ENCODE data around the gene BCL2L13.
A peak's percentile ranks its signal among the peaks of the same experiment; 100 is the strongest.
"Not testable (repeated sequence)": the region's sequence is repeated elsewhere in the genome, so short reads cannot be mapped to it uniquely, and the experiment has no call there.

The BCL2L13 gene

GRCh38 chr22:17628406-17629172 lies 10.0 kb upstream of the BCL2L13 start, which contains the start of gene ATP6V1E1:
ATP6V1E1 (minus strand) TSS chr22:17628749; CDS start chr22:17628635, 114 bp downstream.
- DNase-seq (ENCODE audit: insufficient read length, low spot score): peak; percentile 77
- TF ChIP-seq POLR2A (IDR thresholded peaks at IDR 0.05; ENCODE audit: low read depth, low read length): 0 out of 2 replicates have a peak, but pooled peaks have one; percentile 19
- FAIRE-seq: peak; percentile 92

DNA sequence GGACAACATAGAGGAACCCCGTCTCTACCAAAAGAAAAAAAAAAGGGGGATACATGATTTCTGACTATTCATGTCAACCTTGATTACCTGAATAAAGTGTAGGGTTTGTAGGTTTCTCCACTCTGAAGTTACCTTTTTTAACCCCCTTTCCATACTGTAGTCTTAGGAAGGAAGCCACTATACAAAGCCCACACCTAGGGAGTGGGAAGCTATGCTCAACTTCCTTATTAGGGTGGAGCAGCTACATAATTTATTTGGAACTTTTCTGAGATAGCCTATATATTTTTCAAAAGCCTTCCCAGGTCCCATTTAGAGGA lies 9.4 kb upstream of the BCL2L13 start:
- DNase-seq (ENCODE audit: insufficient read length, low spot score): no peak
- TF ChIP-seq POLR2A (IDR thresholded peaks at IDR 0.05; ENCODE audit: low read depth, low read length): no peak
- no peak for FAIRE-seq

DNA sequence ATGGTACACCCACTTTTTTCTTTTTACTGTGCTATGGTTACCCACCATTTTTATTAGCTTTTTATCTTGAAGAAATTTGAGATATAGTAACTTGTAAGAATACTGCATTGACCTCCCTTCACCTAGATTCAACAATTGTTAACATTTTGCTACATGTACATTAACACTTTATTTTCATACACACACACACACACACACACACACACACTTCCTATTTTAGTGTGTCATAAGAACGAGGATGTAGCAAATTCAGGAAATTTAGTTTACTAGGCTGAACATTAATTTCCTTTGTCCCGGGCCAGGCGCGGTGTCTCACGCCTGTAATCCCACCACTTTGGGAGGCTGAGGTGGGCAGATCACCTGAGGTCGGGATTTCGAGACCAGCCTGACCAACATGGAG lies 8.9 kb upstream of the BCL2L13 start:
- DNase-seq (ENCODE audit: insufficient read length, low spot score): no peak
- TF ChIP-seq POLR2A (IDR thresholded peaks at IDR 0.05; ENCODE audit: low read depth, low read length): no peak
- no peak for FAIRE-seq

DNA sequence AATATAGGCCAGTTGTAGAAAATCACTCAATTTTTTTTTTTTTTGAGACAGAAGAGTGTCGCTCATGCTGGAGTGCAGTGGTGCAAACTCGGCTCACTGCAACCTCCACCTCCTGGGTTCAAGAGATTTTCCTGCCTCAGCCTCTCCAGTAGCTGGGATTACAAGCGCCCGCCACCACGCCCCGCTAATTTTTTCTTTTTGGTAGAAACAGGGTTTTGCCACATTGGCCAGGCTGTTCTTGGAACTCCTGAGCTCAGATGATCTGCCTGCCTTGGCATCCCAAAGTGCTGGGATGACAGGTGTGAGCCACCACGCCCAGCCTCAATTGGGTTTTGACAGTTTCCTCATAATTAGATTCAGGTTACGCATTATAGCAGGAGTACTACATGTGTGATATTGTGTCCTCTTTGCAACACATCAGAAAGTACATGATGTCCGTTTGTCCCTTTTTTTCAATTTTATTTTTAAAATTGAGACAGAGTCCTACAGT lies 7.4 kb upstream of the BCL2L13 start:
- TF ChIP-seq POLR2A (IDR thresholded peaks at IDR 0.05; ENCODE audit: low read depth, low read length): no peak
- DNase-seq (ENCODE audit: insufficient read length, low spot score) (no peak), FAIRE-seq (no peak)

DNA sequence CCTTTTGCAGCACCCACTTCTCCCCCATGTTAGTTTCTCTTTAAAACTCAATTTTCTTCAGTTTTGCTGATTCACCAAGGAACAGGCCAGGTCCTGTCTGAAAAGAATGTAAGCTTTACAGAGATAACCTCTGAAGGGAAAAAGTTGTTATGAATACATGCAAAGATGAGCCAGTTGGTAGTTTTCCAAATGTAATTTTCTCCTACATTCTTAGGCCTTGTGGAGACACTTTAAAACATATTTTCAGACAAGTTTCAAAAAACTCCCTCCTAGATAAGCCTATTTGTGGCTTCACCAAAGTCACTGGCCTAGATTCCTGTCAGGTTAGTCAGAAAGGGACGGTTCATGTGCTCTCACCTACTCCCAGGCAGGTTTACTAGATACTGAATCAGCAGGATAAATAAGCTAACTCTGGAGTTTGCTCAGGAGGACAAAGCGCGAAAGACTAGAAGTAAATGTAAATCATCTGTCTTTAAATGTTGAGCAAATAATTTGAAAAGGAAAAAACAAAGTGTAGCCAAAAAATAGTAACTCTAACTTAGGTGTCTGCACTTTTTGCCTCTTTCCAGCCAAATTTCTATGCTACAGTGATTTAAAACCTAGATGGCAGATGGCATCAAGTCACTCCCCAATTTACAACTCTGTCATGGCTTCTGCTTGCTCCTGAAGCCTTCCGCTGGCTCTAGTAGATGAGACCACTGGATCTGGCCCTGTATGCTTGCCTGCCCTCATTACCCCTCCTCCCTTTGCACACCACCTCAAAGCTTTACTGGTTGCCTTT lies 5.2 kb upstream of the BCL2L13 start:
- DNase-seq (ENCODE audit: insufficient read length, low spot score) (no peak), FAIRE-seq (peak; percentile 88)
- no peak for TF ChIP-seq POLR2A (IDR thresholded peaks at IDR 0.05; ENCODE audit: low read depth, low read length)

DNA sequence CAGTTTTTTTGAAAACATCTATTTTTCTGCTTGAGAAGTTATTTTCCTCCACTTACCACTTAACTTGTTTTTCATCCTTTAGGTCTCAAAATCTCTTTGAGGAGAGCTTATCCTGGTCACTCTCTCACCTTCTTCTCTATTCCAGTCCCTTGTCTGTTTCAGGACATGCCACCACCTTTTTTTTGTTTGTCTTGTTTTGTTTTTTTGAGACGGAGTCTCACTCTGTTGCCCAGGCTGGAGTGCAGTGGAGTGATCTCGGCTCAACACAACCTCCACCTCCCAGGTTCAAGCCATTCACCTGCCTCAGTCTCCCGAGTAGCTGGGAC lies 4.6 kb upstream of the BCL2L13 start:
- DNase-seq (ENCODE audit: insufficient read length, low spot score): no peak
- TF ChIP-seq POLR2A (IDR thresholded peaks at IDR 0.05; ENCODE audit: low read depth, low read length): no peak

GRCh38 chr22:17634696-17635095 lies 3.9 kb upstream of the BCL2L13 start:
- no peak for TF ChIP-seq POLR2A (IDR thresholded peaks at IDR 0.05; ENCODE audit: low read depth, low read length)
- DNase-seq (ENCODE audit: insufficient read length, low spot score) (no peak), FAIRE-seq (no peak)

More for the DNA sequence above, 4.6 kb upstream of the BCL2L13 start:
- no peak for FAIRE-seq

DNA sequence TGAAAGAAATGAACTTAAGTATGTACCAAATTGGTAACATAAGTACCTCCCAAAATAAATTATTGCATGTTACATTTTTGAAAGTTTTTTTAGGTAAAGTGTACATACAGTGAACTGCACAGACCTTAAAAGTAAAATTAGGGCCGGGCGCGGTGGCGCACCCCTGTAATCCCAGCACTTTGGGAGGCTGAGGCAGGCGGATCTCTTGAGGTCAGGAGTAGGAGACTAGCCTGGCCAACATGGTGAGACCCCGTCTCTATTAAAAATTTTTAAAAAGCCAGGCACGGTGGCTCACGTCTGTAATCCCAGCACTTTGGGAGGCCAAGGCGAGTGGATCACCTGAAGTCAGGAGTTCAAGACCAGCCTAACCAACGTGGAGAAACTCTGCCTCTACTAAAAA lies 1.7 kb upstream of the BCL2L13 start:
- not testable (repeated sequence) for DNase-seq (ENCODE audit: insufficient read length, low spot score); FAIRE-seq

DNA sequence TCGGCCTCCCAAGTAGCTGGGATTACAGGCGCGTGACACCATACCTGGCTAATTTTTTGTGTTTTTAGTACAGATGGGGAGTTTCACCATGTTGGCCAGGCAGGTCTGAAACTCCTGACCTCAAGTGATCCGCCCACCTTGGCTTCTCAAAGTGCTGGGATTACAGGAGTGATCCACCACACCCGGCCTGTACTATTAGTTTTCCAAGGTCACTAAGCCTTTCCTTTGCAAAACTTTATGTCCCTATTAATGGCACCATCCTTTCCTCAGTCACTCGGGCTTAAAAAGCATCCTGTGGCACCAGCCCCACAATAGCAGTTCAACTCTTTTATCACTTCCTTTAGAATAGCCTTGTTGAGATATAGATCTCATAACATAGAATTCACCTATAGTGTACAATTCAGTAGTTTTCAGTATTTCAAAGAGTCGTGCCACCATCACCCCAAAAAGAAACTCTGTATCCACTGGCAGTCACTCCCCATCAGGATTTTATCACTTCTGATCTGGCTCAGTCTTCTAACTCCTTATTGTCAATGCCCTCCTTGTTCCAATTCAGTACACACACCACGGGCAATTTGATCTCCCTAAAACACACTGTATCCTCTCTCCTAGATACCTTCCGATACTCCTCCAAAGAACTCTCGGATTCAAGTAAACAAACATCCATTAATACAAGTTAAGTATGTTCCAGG lies 921 bp upstream of the BCL2L13 start:
- DNase-seq (ENCODE audit: insufficient read length, low spot score) (no peak), FAIRE-seq (no peak)
- TF ChIP-seq POLR2A (IDR thresholded peaks at IDR 0.05; ENCODE audit: low read depth, low read length): no peak

- DNase-seq (ENCODE audit: insufficient read length, low spot score) (no peak), FAIRE-seq (no peak)
- TF ChIP-seq POLR2A (IDR thresholded peaks at IDR 0.05; ENCODE audit: low read depth, low read length): no peak
Measured at GRCh38 chr22:17638182-17638431, 450 bp upstream of the BCL2L13 start.

GRCh38 chr22:17639247-17639741 lies 737 bp downstream of the BCL2L13 start:
- FAIRE-seq (no peak), DNase-seq (ENCODE audit: insufficient read length, low spot score) (no peak)

DNA sequence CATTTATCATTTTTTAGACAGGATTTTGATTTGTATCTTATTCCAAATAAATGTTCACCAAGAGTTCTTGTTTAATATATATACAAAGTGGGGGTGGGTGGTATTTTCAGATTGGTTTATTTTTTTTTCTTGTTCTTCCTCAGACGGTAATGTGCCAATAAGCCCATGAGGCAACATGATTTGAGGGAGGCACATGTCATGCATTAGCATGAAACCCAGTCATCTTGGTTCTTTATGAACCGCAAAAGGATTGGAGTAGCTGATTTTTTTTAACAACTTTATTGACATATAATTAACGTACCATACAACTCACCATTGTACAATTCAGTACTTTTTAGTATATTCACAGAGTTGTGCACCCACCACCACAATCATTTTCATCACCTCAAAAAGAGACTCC lies 2.7 kb downstream of the BCL2L13 start:
- no peak for TF ChIP-seq POLR2A (IDR thresholded peaks at IDR 0.05; ENCODE audit: low read depth, low read length)
- no peak for FAIRE-seq
- no peak for DNase-seq (ENCODE audit: insufficient read length, low spot score)

More at GRCh38 chr22:17639247-17639741, 737 bp downstream of the BCL2L13 start:
- TF ChIP-seq POLR2A (IDR thresholded peaks at IDR 0.05; ENCODE audit: low read depth, low read length): no peak

DNA sequence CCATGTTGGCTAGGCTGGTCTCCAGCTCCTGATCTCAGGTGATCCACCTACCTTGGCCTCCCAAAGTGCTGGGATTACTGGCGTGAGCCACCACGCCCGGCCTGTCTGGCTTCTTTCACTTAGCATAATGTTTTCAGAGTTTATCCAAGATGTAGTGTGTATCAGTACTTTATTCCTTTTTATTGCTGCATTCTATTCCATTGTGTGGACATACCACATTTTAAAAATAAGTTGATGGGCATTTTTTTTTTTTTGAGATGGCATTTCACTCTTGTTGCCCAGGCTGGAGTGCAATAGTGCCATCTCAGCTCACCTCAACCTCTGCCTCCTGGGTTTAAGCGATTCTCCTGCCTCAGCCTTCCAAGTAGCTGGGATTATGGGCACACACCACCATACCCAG lies 3.8 kb downstream of the BCL2L13 start:
- not testable (repeated sequence) for FAIRE-seq; DNase-seq (ENCODE audit: insufficient read length, low spot score)

GRCh38 chr22:17647452-17647851 lies 8.9 kb downstream of the BCL2L13 start:
- no peak for TF ChIP-seq POLR2A (IDR thresholded peaks at IDR 0.05; ENCODE audit: low read depth, low read length)
- no peak for FAIRE-seq

More at GRCh38 chr22:17647452-17647851, 8.9 kb downstream of the BCL2L13 start:
- no peak for DNase-seq (ENCODE audit: insufficient read length, low spot score)

Measured in H54 (cell line).